H9 (cell line): ENCODE measurements around the gene WIPI1. TPM values are rescaled to one million over a fixed set of nuclear protein-coding genes. Genes with fewer than 3 reads are reported as not detected.

ENCODE experiments used
- DNase-seq: peaks from one replicate; pipeline ENCODE4 v3.0.0-alpha.2; 2017
- H2AFZ ChIP-seq: one replicate; pipeline ENCODE4 v1.6.1; 2013; ENCODE audit warnings: mild to moderate bottlenecking, low read length, control low read depth, moderate library complexity
- H2AK5ac ChIP-seq: 2 replicates; pipeline ENCODE4 v1.6.1; 2013; ENCODE audit warnings: low read length, control low read depth, mixed read lengths; ENCODE audit not compliant: insufficient read length
- H2BK120ac ChIP-seq: one replicate; pipeline ENCODE4 v1.6.1; 2013; ENCODE audit warnings: low read depth, mild to moderate bottlenecking, low read length, control low read depth, inconsistent platforms; ENCODE audit not compliant: poor library complexity, severe bottlenecking
- H2BK12ac ChIP-seq: 2 replicates; pipeline ENCODE4 v1.6.1; 2013; ENCODE audit warnings: low read length, control low read depth, mixed read lengths, low read depth; ENCODE audit not compliant: insufficient read length
- H2BK15ac ChIP-seq: 2 replicates; pipeline ENCODE4 v1.6.1; 2013; ENCODE audit warnings: low read depth, low read length, control low read depth
- H2BK20ac ChIP-seq: one replicate; pipeline ENCODE4 v1.6.1; 2013; ENCODE audit warnings: low read depth, mild to moderate bottlenecking, low read length, control low read depth, inconsistent platforms; ENCODE audit not compliant: poor library complexity, severe bottlenecking
- H2BK5ac ChIP-seq: 2 replicates; pipeline ENCODE4 v1.6.1; 2013; ENCODE audit warnings: low read length, control low read depth, mixed read lengths; ENCODE audit not compliant: insufficient read length
- H3K14ac ChIP-seq: 2 replicates; pipeline ENCODE4 v1.6.1; 2013; ENCODE audit warnings: low read length, control low read depth; ENCODE audit not compliant: insufficient read depth
- H3K18ac ChIP-seq: 2 replicates; pipeline ENCODE4 v1.6.1; 2013; ENCODE audit warnings: low read depth, mild to moderate bottlenecking, mixed read lengths, low read length, control low read depth; ENCODE audit not compliant: insufficient read length
- H3K23ac ChIP-seq: 2 replicates; pipeline ENCODE4 v1.6.1; 2013; ENCODE audit warnings: low read length, control low read depth, mixed read lengths, low read depth; ENCODE audit not compliant: insufficient read length
- H3K23me2 ChIP-seq: 2 replicates; pipeline ENCODE4 v1.6.1; 2013; ENCODE audit warnings: low read depth, mild to moderate bottlenecking, mixed read lengths, low read length, control low read depth; ENCODE audit not compliant: insufficient read length, poor library complexity, severe bottlenecking
- H3K27ac ChIP-seq: 2 replicates; pipeline ENCODE4 v1.5.1; 2013; ENCODE audit warnings: low read length, control low read depth, mixed read lengths, low read depth; ENCODE audit not compliant: insufficient read length
- H3K27me3 ChIP-seq: 2 replicates; pipeline ENCODE4 v1.6.1; 2013; ENCODE audit warnings: low read length, control low read depth, inconsistent platforms; ENCODE audit not compliant: insufficient read depth
- H3K4ac ChIP-seq: 2 replicates; pipeline ENCODE4 v1.6.1; 2013; ENCODE audit warnings: low read depth, mild to moderate bottlenecking, control low read depth, inconsistent platforms, low read length, moderate library complexity
- H3K4me1 ChIP-seq: 2 replicates; pipeline ENCODE4 v1.6.1; 2013; ENCODE audit warnings: low read length, control low read depth, inconsistent platforms; ENCODE audit not compliant: insufficient read depth
- H3K4me2 ChIP-seq: 2 replicates; pipeline ENCODE4 v1.6.1; 2013; ENCODE audit warnings: low read length, control low read depth, mixed read lengths; ENCODE audit not compliant: insufficient read length, insufficient read depth
- H3K56ac ChIP-seq: 2 replicates; pipeline ENCODE4 v1.6.1; 2013; ENCODE audit warnings: low read depth, mild to moderate bottlenecking, mixed read lengths, low read length, control low read depth; ENCODE audit not compliant: insufficient read length
- H3K79me1 ChIP-seq: 2 replicates; pipeline ENCODE4 v1.6.1; 2013; ENCODE audit warnings: low read depth, mild to moderate bottlenecking, moderate library complexity, low read length, control low read depth, inconsistent platforms; ENCODE audit not compliant: insufficient read depth, poor library complexity, severe bottlenecking
- H3K79me2 ChIP-seq: 2 replicates; pipeline ENCODE4 v1.6.1; 2013; ENCODE audit warnings: low read length, control low read depth, inconsistent platforms; ENCODE audit not compliant: insufficient read depth
- H3K9ac ChIP-seq: 2 replicates; pipeline ENCODE4 v1.6.1; 2013; ENCODE audit warnings: low read length, control low read depth, mixed read lengths; ENCODE audit not compliant: insufficient read length; ENCODE audit errors: extremely low read depth
- H3K9me3 ChIP-seq: one replicate; pipeline ENCODE4 v1.6.1; 2013; ENCODE audit warnings: low read depth, low read length, inconsistent platforms; ENCODE audit not compliant: control insufficient read depth
- H3T11ph ChIP-seq: one replicate; pipeline ENCODE4 v1.6.1; 2013; ENCODE audit warnings: mild to moderate bottlenecking, low read length, control low read depth, inconsistent platforms
- H4K20me1 ChIP-seq: one replicate; pipeline ENCODE4 v1.6.1; 2013; ENCODE audit not compliant: control insufficient read depth, insufficient read length, insufficient read depth
- H4K5ac ChIP-seq: 2 replicates; pipeline ENCODE4 v1.6.1; 2013; ENCODE audit warnings: low read depth, mild to moderate bottlenecking, mixed read lengths, low read length, control low read depth; ENCODE audit not compliant: insufficient read length
- H4K8ac ChIP-seq: replicated peaks from 2 replicates; pipeline ENCODE4 v1.6.1; 2013; ENCODE audit warnings: low read length, control low read depth, mixed read lengths, low read depth; ENCODE audit not compliant: insufficient read length
- H4K91ac ChIP-seq: 2 replicates; pipeline ENCODE4 v1.6.1; 2013; ENCODE audit warnings: low read depth, mild to moderate bottlenecking, moderate library complexity, mixed read lengths, low read length, control low read depth; ENCODE audit not compliant: insufficient read length
- H3K27ac Mint-ChIP-seq, 3 experiments: 2 replicates in 2 of 3; 3 replicates in 1 of 3; pipeline ENCODE4 v1.8.0; 2020 to 2021; ENCODE audit warnings: mixed read lengths in 3 of 3, mild to moderate bottlenecking in 1 of 3, moderate library complexity in 1 of 3
- H3K27me3 Mint-ChIP-seq: 2 replicates; pipeline ENCODE4 v1.8.0; 2021; ENCODE audit warnings: low read depth, mild to moderate bottlenecking, moderate library complexity, mixed read lengths
- H3K36me3 Mint-ChIP-seq, 3 experiments: 2 replicates in 2 of 3; 3 replicates in 1 of 3; pipeline ENCODE4 v1.8.0; 2020 to 2021; ENCODE audit warnings: low read depth in 3 of 3, mixed read lengths in 3 of 3; ENCODE audit not compliant: insufficient read depth in 1 of 3
- H3K4me1 Mint-ChIP-seq, 2 experiments: 2 replicates each; pipeline ENCODE4 v1.8.0; 2020; ENCODE audit warnings: mixed read lengths in 2 of 2
- H3K4me3 Mint-ChIP-seq, 2 experiments: 2 replicates in 1 of 2; 3 replicates in 1 of 2; pipeline ENCODE4 v1.8.0; 2020 to 2021; ENCODE audit warnings: mild to moderate bottlenecking in 2 of 2, mixed read lengths in 2 of 2, moderate library complexity in 1 of 2
- H3K9me3 Mint-ChIP-seq, 2 experiments: 2 replicates in 1 of 2; 3 replicates in 1 of 2; pipeline ENCODE4 v1.8.0; 2020; ENCODE audit warnings: mild to moderate bottlenecking in 2 of 2, mixed read lengths in 2 of 2, moderate library complexity in 1 of 2
- CTCF ChIP-seq: fragments of 200-600 bp; sonication (generic); conservative IDR thresholded peaks from 3 replicates; pipeline ENCODE4 v1.8.0; 2021; ENCODE audit warnings: antibody characterized with exemption, mild to moderate bottlenecking
- WGBS: extraction: QIAGEN DNeasy Blood & Tissue Kit; methylation state at CpG from one replicate; pipeline ENCODE4 v1.1.7; 2013; ENCODE audit warnings: missing lambda C conversion rate, low lambda C conversion rate, mixed read lengths; ENCODE audit not compliant: insufficient read length; ENCODE audit errors: extremely low coverage; 5-methylcytosine and 5-hydroxymethylcytosine counted together
- total RNA-seq: library from RNA; stranded (reverse); gene quantifications from 2 replicates; pipeline ENCODE4 v1.2.1, GENCODE V29; 2021

Gene WIPI1
- total RNA-seq, 1 experiment from 2014 or later = 15.4 TPM

GRCh38 chr17:68429881-68430280 is 27.4 kb downstream of the WIPI1 start:
- Histone ChIP-seq H3K27me3 (no peaks in the 10 kb centered on the region), H4K8ac (no peak overlapping the region), H3K27ac (no peak overlapping the region), H3K23ac (no peak overlapping the region), H3K14ac (no peak overlapping the region), H2BK120ac (no peak overlapping the region), H3K9ac (no peak overlapping the region), H3K79me2 (no peaks in the 10 kb centered on the region), H2BK5ac (no peak overlapping the region), H3K4me1 (no peaks in the 10 kb centered on the region), H3K18ac (no peak overlapping the region), H2BK20ac (no peak overlapping the region), H3K79me1 (no peaks in the 10 kb centered on the region), H2BK15ac (no peak overlapping the region), H2AK5ac (no peak overlapping the region), H3K4ac (no peak overlapping the region), H3K56ac (no peak overlapping the region), H4K5ac (no peak overlapping the region), H4K20me1 (no peaks in the 10 kb centered on the region), H3K23me2 (no peaks in the 10 kb centered on the region), H3K9me3 (no peaks in the 10 kb centered on the region), H2AFZ (no peak overlapping the region), H4K91ac (no peak overlapping the region), H3K4me2 (no peak overlapping the region), H2BK12ac (no peak overlapping the region), H3T11ph (no peak overlapping the region)
- peaks cover 10 to 36% (median 29%) of the 10 kb centered on the region in 3 experiments; a peak in 6 of 7 replicates for H3K36me3 Mint-ChIP-seq
- no peak for TF ChIP-seq CTCF
- no peak for DNase-seq
- peaks cover 0 to 3% of the 10 kb centered on the region in 2 experiments; a peak in 2 of 4 replicates for H3K4me1 Mint-ChIP-seq
- no peaks in the 10 kb centered on the region for H3K9me3 Mint-ChIP-seq
- H3K4me3 Mint-ChIP-seq = no peak overlapping the region
- no CpG with 5 or more reads among the region's 11 CpGs for WGBS
- peak overlapping the region in 2 of 3 experiments; percentile 27 to 78; a peak in 2 of 7 replicates for H3K27ac Mint-ChIP-seq
- H3K27me3 Mint-ChIP-seq = no peaks in the 10 kb centered on the region
